Measurements from ENCODE around the gene MPZL3.
"Not testable (repeated sequence)": the region's sequence is repeated elsewhere in the genome, so short reads cannot be mapped to it uniquely, and the experiment has no call there.

The MPZL3 gene

GRCh38 chr11:118199135-118199534, 53.0 kb downstream of the MPZL3 start:
- no peaks in the 10 kb centered on the region for H3K27me3 ChIP-seq (ENCODE audit: control insufficient read depth in 2 of 2, insufficient read depth in 2 of 2, low read length in 2 of 2)
- H3K36me3 ChIP-seq (ENCODE audit: control insufficient read depth in 2 of 2, insufficient read depth in 2 of 2, low read length in 2 of 2) = no peaks in the 10 kb centered on the region
- no peak overlapping the region for H3K9ac ChIP-seq (ENCODE audit: low read depth in 1 of 2, low read length in 2 of 2)
- no peak overlapping the region for H3K4me3 ChIP-seq (ENCODE audit: low read length in 2 of 2)
- no peak overlapping the region for H3K27ac ChIP-seq (ENCODE audit: low read depth in 2 of 2, low read length in 2 of 2)
- H3K9me3 ChIP-seq (ENCODE audit: control insufficient read depth in 2 of 2, low read length in 2 of 2) = no peaks in the 10 kb centered on the region
- peaks cover 30 to 31% of the 10 kb centered on the region in 2 donors for H3K4me1 ChIP-seq (ENCODE audit: control insufficient read depth in 2 of 2, insufficient read depth in 2 of 2, low read length in 2 of 2)

DNA sequence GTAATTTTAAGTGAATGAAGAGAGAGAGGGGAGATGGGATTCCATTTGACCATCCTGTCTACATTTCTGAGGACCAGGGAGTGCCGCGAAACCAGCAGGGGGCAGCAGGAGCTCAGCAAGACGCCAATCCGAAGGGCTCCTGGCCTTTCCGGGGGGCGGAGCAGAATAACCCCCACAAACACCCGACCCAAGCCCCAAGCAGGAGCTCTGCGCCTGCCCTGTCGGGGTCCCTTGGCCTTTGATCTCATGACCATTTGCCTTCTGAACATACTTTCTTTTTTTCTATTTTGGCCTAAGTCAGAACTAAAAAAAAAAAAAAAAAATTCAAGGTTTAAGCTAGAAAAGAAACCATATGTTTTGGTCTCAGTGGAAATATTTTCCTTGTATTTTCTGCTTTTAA, 53.8 kb downstream of the MPZL3 start:
- H3K9me3 ChIP-seq (ENCODE audit: control insufficient read depth in 2 of 2, low read length in 2 of 2) = no peaks in the 10 kb centered on the region
- H3K4me3 ChIP-seq (ENCODE audit: low read length in 2 of 2) = peak overlapping the region in 1 of 2 donors; percentile 56
- peak overlapping the region in 1 of 2 donors; percentile 57 for H3K9ac ChIP-seq (ENCODE audit: low read depth in 1 of 2, low read length in 2 of 2)
- H3K27me3 ChIP-seq (ENCODE audit: control insufficient read depth in 2 of 2, insufficient read depth in 2 of 2, low read length in 2 of 2) = no peaks in the 10 kb centered on the region
- H3K36me3 ChIP-seq (ENCODE audit: control insufficient read depth in 2 of 2, insufficient read depth in 2 of 2, low read length in 2 of 2) = no peaks in the 10 kb centered on the region
- H3K27ac ChIP-seq (ENCODE audit: low read depth in 2 of 2, low read length in 2 of 2) = no peak overlapping the region
- H3K4me1 ChIP-seq (ENCODE audit: control insufficient read depth in 2 of 2, insufficient read depth in 2 of 2, low read length in 2 of 2) = peaks cover 28% of the 10 kb centered on the region in 2 donors

DNA sequence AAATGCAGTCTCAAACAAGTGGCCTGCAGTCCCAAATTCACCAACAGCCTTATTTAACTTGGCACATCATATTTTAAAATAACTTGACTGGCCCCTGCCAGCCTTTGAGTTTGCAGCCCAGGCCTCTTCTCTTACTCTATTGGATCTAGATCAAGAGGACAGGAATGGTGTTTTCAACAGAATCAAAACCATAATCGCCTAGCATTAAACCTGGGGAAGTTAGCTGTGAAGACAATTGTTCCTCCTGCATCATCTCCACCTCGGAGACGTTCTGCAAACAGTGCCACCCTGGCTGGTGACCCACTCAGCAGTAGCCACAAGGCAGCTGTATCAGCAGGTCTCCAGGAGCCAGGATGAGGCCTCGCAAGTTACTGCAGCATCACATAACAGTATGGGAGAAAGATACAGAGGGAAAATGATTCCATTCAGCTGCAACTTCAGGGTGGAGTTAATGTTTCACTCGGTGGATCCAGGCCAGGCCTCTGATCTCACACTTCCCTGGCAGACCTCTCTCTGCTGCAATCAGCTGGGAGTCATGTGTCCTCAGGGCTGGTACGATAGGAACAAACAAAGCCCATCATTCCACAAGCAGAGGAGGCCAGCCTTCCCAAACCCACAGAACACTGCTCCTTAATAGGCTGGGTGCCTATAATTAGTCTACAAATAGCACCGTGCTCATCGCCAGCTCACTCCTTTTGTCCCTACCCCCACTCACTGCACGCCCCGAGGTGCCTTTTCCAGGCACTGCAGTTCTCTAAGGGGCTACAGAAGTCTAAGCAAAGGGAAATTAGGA, 57.1 kb downstream of the MPZL3 start:
- Histone ChIP-seq H3K4me3 (ENCODE audit: low read length in 2 of 2) (no peak overlapping the region), H3K36me3 (ENCODE audit: control insufficient read depth in 2 of 2, insufficient read depth in 2 of 2, low read length in 2 of 2) (no peaks in the 10 kb centered on the region), H3K9me3 (ENCODE audit: control insufficient read depth in 2 of 2, low read length in 2 of 2) (no peaks in the 10 kb centered on the region), H3K4me1 (ENCODE audit: control insufficient read depth in 2 of 2, insufficient read depth in 2 of 2, low read length in 2 of 2) (peaks cover 10 to 11% of the 10 kb centered on the region in 2 donors), H3K27ac (ENCODE audit: low read depth in 2 of 2, low read length in 2 of 2) (no peak overlapping the region), H3K9ac (ENCODE audit: low read depth in 1 of 2, low read length in 2 of 2) (no peak overlapping the region), H3K27me3 (ENCODE audit: control insufficient read depth in 2 of 2, insufficient read depth in 2 of 2, low read length in 2 of 2) (no peaks in the 10 kb centered on the region)

GRCh38 chr11:118193910-118194566, 58.1 kb downstream of the MPZL3 start:
- H3K36me3 ChIP-seq (ENCODE audit: control insufficient read depth in 2 of 2, insufficient read depth in 2 of 2, low read length in 2 of 2) = no peaks in the 10 kb centered on the region
- no peak overlapping the region for H3K27ac ChIP-seq (ENCODE audit: low read depth in 2 of 2, low read length in 2 of 2)
- peaks cover 8 to 10% of the 10 kb centered on the region in 2 donors for H3K4me1 ChIP-seq (ENCODE audit: control insufficient read depth in 2 of 2, insufficient read depth in 2 of 2, low read length in 2 of 2)
- no peak overlapping the region for H3K4me3 ChIP-seq (ENCODE audit: low read length in 2 of 2)
- no peak overlapping the region for H3K9ac ChIP-seq (ENCODE audit: low read depth in 1 of 2, low read length in 2 of 2)
- no peaks in the 10 kb centered on the region for H3K9me3 ChIP-seq (ENCODE audit: control insufficient read depth in 2 of 2, low read length in 2 of 2)
- H3K27me3 ChIP-seq (ENCODE audit: control insufficient read depth in 2 of 2, insufficient read depth in 2 of 2, low read length in 2 of 2) = no peaks in the 10 kb centered on the region

DNA sequence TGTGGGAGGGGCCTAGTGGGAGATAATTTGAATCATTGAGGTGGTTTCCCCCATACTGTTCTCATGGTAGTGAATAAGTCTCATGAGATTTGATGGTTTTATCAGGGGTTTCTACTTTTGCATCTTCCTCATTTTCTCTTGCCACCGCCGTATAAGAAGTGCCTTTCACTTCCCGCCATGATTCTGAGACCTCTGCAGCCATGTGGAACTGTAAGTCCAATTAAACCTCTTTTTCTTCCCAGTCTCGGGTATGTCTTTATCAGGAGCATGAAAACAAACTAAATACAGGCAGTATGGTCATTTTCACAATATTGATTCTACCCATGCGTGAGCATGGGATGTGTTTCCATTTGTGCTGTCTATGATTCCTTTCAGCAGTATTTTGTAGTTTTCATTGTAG, 59.3 kb downstream of the MPZL3 start:
- H3K9me3 ChIP-seq (ENCODE audit: control insufficient read depth in 2 of 2, low read length in 2 of 2); H3K4me3 ChIP-seq (ENCODE audit: low read length in 2 of 2); H3K9ac ChIP-seq (ENCODE audit: low read depth in 1 of 2, low read length in 2 of 2); H3K4me1 ChIP-seq (ENCODE audit: control insufficient read depth in 2 of 2, insufficient read depth in 2 of 2, low read length in 2 of 2); H3K27ac ChIP-seq (ENCODE audit: low read depth in 2 of 2, low read length in 2 of 2); H3K27me3 ChIP-seq (ENCODE audit: control insufficient read depth in 2 of 2, insufficient read depth in 2 of 2, low read length in 2 of 2); H3K36me3 ChIP-seq (ENCODE audit: control insufficient read depth in 2 of 2, insufficient read depth in 2 of 2, low read length in 2 of 2): not testable (repeated sequence)

DNA sequence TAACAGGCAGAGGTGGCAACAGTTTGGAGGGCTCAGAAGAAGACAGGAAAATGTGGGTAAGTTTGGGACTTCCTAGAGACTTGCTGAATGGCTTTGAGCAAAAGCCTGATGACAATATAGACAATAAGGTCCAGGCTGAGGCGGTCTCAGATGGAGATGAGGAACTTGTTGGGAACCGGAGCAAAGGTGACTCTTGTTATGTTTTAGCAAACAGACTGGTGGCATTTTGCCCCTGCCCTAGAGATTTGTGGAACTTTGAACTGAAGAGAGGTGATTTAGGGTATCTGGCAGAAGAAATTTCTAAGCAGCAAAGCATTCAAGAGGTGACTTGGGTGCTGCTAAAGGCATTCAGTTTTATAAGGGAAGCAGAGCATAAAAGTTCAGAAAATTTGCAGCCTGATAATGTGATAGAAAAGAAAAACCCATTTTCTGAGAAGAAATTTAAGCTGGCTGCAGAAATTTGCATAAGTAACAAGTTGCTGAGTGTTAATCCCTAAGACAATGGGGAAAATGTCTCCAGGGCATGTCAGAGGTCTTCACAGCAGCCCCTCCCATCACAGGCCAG, 61.1 kb downstream of the MPZL3 start:
- not testable (repeated sequence) for H3K9ac ChIP-seq (ENCODE audit: low read depth in 1 of 2, low read length in 2 of 2); H3K36me3 ChIP-seq (ENCODE audit: control insufficient read depth in 2 of 2, insufficient read depth in 2 of 2, low read length in 2 of 2); H3K4me3 ChIP-seq (ENCODE audit: low read length in 2 of 2); H3K4me1 ChIP-seq (ENCODE audit: control insufficient read depth in 2 of 2, insufficient read depth in 2 of 2, low read length in 2 of 2); H3K9me3 ChIP-seq (ENCODE audit: control insufficient read depth in 2 of 2, low read length in 2 of 2); H3K27me3 ChIP-seq (ENCODE audit: control insufficient read depth in 2 of 2, insufficient read depth in 2 of 2, low read length in 2 of 2); H3K27ac ChIP-seq (ENCODE audit: low read depth in 2 of 2, low read length in 2 of 2)

GRCh38 chr11:118186346-118187107, 65.6 kb downstream of the MPZL3 start:
- no peak overlapping the region for H3K4me3 ChIP-seq (ENCODE audit: low read length in 2 of 2)
- H3K9ac ChIP-seq (ENCODE audit: low read depth in 1 of 2, low read length in 2 of 2) = no peak overlapping the region
- H3K9me3 ChIP-seq (ENCODE audit: control insufficient read depth in 2 of 2, low read length in 2 of 2) = no peaks in the 10 kb centered on the region
- H3K27ac ChIP-seq (ENCODE audit: low read depth in 2 of 2, low read length in 2 of 2) = no peak overlapping the region
- H3K27me3 ChIP-seq (ENCODE audit: control insufficient read depth in 2 of 2, insufficient read depth in 2 of 2, low read length in 2 of 2) = peaks cover 2 to 3% of the 10 kb centered on the region in 2 donors
- H3K4me1 ChIP-seq (ENCODE audit: control insufficient read depth in 2 of 2, insufficient read depth in 2 of 2, low read length in 2 of 2) = no peaks in the 10 kb centered on the region
- no peaks in the 10 kb centered on the region for H3K36me3 ChIP-seq (ENCODE audit: control insufficient read depth in 2 of 2, insufficient read depth in 2 of 2, low read length in 2 of 2)

DNA sequence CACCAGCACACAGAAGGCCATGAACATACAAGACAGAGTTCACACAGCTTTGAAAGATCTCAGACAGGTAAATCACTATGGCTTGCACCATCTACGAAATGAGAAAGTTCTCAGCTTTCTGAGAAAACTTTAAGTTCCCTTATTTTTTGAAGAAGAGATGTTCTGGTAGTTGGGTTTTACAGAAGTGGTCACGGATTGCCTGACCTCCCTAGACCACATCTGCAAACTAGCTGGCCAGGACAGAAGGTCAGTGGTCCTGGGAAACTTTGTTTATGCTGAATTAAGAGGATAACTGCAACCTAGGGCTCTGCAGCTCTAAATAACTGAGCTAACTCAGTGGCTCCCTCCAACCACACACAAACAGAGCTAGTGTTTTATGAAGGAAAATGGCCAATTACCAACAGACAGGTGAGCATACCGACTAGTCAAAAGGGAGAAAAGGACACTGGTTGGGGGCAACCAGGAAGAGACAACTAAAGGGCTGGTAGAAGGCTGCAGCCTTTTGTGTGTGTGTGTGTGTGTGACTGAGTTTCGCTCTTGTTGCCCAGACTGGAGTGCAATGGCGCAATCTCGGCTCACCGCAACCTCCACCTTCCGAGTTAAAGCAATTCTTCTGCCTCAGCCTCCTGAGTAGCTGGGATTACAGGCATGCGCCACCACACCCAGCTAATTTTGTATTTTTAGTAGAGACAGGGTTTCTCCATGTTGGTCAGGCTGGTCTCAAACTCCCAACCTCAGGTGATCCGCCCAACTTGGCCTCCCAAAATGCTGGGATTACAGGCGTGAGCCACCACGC, 67.2 kb downstream of the MPZL3 start:
- H3K4me1 ChIP-seq (ENCODE audit: control insufficient read depth in 2 of 2, insufficient read depth in 2 of 2, low read length in 2 of 2) = no peaks in the 10 kb centered on the region
- H3K27me3 ChIP-seq (ENCODE audit: control insufficient read depth in 2 of 2, insufficient read depth in 2 of 2, low read length in 2 of 2) = peaks cover 2 to 3% of the 10 kb centered on the region in 2 donors
- no peak overlapping the region for H3K4me3 ChIP-seq (ENCODE audit: low read length in 2 of 2)
- no peak overlapping the region for H3K9ac ChIP-seq (ENCODE audit: low read depth in 1 of 2, low read length in 2 of 2)
- no peaks in the 10 kb centered on the region for H3K36me3 ChIP-seq (ENCODE audit: control insufficient read depth in 2 of 2, insufficient read depth in 2 of 2, low read length in 2 of 2)
- H3K27ac ChIP-seq (ENCODE audit: low read depth in 2 of 2, low read length in 2 of 2) = no peak overlapping the region
- H3K9me3 ChIP-seq (ENCODE audit: control insufficient read depth in 2 of 2, low read length in 2 of 2) = no peaks in the 10 kb centered on the region

GRCh38 chr11:118183691-118184090, 68.5 kb downstream of the MPZL3 start:
- H3K27me3 ChIP-seq (ENCODE audit: control insufficient read depth in 2 of 2, insufficient read depth in 2 of 2, low read length in 2 of 2); H3K9ac ChIP-seq (ENCODE audit: low read depth in 1 of 2, low read length in 2 of 2); H3K4me1 ChIP-seq (ENCODE audit: control insufficient read depth in 2 of 2, insufficient read depth in 2 of 2, low read length in 2 of 2); H3K36me3 ChIP-seq (ENCODE audit: control insufficient read depth in 2 of 2, insufficient read depth in 2 of 2, low read length in 2 of 2); H3K27ac ChIP-seq (ENCODE audit: low read depth in 2 of 2, low read length in 2 of 2); H3K9me3 ChIP-seq (ENCODE audit: control insufficient read depth in 2 of 2, low read length in 2 of 2); H3K4me3 ChIP-seq (ENCODE audit: low read length in 2 of 2): not testable (repeated sequence)
